ENCODE results near the gene CD300LB.
"Not testable (repeated sequence)": the region's sequence is repeated elsewhere in the genome, so short reads cannot be mapped to it uniquely, and the experiment has no call there.

DNA sequence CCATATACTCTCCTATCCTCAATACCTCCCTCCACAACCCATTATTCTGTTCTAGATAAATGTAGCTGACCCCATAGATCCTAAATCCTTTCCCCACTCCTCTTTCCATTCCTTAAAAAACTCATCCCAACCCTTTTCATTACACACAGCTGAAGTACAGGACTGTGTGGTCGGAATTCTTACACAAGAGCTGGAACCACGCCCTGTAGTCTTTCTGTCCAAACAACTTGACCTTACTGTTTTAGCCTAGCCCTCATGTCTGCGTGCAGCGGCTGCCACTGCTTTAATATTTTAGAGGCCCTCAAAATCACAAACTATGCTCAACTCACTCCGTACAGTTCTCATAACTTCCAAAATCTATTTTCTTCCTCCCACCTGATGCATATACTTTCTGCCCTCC lies 27.3 kb downstream of the CD300LB start:
- not testable (repeated sequence) for TF ChIP-seq POLR2A (IDR thresholded peaks at IDR 0.05)
- TF ChIP-seq, protein P1, sequence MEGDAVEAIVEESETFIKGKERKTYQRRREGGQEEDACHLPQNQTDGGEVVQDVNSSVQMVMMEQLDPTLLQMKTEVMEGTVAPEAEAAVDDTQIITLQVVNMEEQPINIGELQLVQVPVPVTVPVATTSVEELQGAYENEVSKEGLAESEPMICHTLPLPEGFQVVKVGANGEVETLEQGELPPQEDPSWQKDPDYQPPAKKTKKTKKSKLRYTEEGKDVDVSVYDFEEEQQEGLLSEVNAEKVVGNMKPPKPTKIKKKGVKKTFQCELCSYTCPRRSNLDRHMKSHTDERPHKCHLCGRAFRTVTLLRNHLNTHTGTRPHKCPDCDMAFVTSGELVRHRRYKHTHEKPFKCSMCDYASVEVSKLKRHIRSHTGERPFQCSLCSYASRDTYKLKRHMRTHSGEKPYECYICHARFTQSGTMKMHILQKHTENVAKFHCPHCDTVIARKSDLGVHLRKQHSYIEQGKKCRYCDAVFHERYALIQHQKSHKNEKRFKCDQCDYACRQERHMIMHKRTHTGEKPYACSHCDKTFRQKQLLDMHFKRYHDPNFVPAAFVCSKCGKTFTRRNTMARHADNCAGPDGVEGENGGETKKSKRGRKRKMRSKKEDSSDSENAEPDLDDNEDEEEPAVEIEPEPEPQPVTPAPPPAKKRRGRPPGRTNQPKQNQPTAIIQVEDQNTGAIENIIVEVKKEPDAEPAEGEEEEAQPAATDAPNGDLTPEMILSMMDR (IDR thresholded peaks at IDR 0.05 in 8 of 11, conservative IDR thresholded peaks at IDR 0.05 in 3 of 11) = not testable (repeated sequence)

Data from spleen (tissue), 7 donors.